K562 (cell line): ENCODE results near the gene CFAP206. TPM values are rescaled to one million over a fixed set of nuclear protein-coding genes. Genes with fewer than 3 reads are reported as not detected.

Source experiments
- BRCA1 ChIP-seq, 2 experiments: fragments of 450-650 bp in 1 of 2; sonication (generic) in 1 of 2; formaldehyde crosslinking in 1 of 2; IDR thresholded peaks; 2 replicates each; pipeline versions ENCODE4 v1.5.0 to v1.6.1; 2017 to 2020; ENCODE audit warnings: mild to moderate bottlenecking in 1 of 2, missing genetic modification reagents in 1 of 2
- CSDE1 ChIP-seq, 2 experiments: fragments of 450-650 bp; IDR thresholded peaks; 2 replicates each; pipeline ENCODE4 v1.6.1; 2016; ENCODE audit warnings: mild to moderate bottlenecking in 1 of 2
- DIDO1 ChIP-seq: fragments of 450-650 bp; IDR thresholded peaks from 2 replicates; pipeline ENCODE4 v1.6.1; 2016; ENCODE audit warnings: low read depth, missing biosample characterization, missing genetic modification characterization
- EGR1 ChIP-seq: fragments of 450-650 bp; conservative IDR thresholded peaks from 2 replicates; pipeline ENCODE4 v1.6.1; 2017; ENCODE audit warnings: mild to moderate bottlenecking
- GABPA ChIP-seq: fragments of 200-800 bp; sonication (Bioruptor generic); conservative IDR thresholded peaks from 2 replicates; pipeline ENCODE4 v1.6.1; 2016; ENCODE audit warnings: low read depth, missing genetic modification characterization, missing compliant biosample characterization
- MAZ ChIP-seq, 2 experiments: fragments of 450-650 bp in 1 of 2; sonication (generic) in 1 of 2; formaldehyde crosslinking; IDR thresholded peaks in 1 of 2; conservative IDR thresholded peaks in 1 of 2; 2 replicates each; pipeline versions ENCODE4 v1.4.0 to v1.5.0; 2020; ENCODE audit warnings: mild to moderate bottlenecking in 1 of 2, missing genetic modification reagents in 1 of 2
- PCBP2 ChIP-seq: fragments of 200-400 bp; formaldehyde crosslinking; IDR thresholded peaks from 2 replicates; pipeline ENCODE4 v1.6.1; 2018; ENCODE audit warnings: low read length, low read depth, mild to moderate bottlenecking, moderate library complexity; ENCODE audit not compliant: poor library complexity, severe bottlenecking
- SP2 ChIP-seq: IDR thresholded peaks from 2 replicates; pipeline ENCODE4 v1.6.1; 2011; ENCODE audit warnings: mild to moderate bottlenecking, low read depth, low read length, moderate library complexity; ENCODE audit not compliant: poor library complexity, severe bottlenecking; ENCODE audit errors: extremely low read depth
- TFE3 ChIP-seq: fragments of 450-650 bp; formaldehyde crosslinking; IDR thresholded peaks from 2 replicates; pipeline ENCODE4 v1.4.0; 2020; ENCODE audit warnings: mild to moderate bottlenecking, mixed read lengths
- ZBTB40 ChIP-seq, 2 experiments: fragments of 450-650 bp in 1 of 2; sonication (generic) in 1 of 2; formaldehyde crosslinking in 1 of 2; IDR thresholded peaks; 2 replicates each; pipeline versions ENCODE4 v1.7.1 to v1.9.0; 2016 to 2022; ENCODE audit warnings: inconsistent platforms in 1 of 2, mild to moderate bottlenecking in 1 of 2, missing genetic modification reagents in 1 of 2
- ZC3H4 ChIP-seq: sonication (generic); formaldehyde crosslinking; IDR thresholded peaks from 2 replicates; pipeline ENCODE4 v1.9.0; 2021; ENCODE audit warnings: missing genetic modification reagents, borderline replicate concordance
- ZNF57 ChIP-seq: fragments of 450-650 bp; formaldehyde crosslinking; IDR thresholded peaks from 2 replicates; pipeline ENCODE4 v1.4.0; 2020; ENCODE audit warnings: mild to moderate bottlenecking, moderate library complexity
- polyA plus RNA-seq, 8 experiments: library from polyadenylated mRNA; depleted of rRNA in 4 of 8; stranded (reverse) in 5 of 8; unstranded in 3 of 8; fragments of >200 nt; fragmentation: Nextera tagmentation in 2 of 8; fragmentation: Illumina TruSeq in 1 of 8; extraction: Ambion mirVana in 2 of 8; extraction: Trizol in 1 of 8; gene quantifications; 2 replicates each; pipeline versions ENCODE4 v1.2.1 to v1.2.3, GENCODE V29; 2011 to 2014; ENCODE audit warnings: inconsistent platforms in 1 of 8, missing spikeins in 1 of 8
- total RNA-seq, 7 experiments: library from RNA; depleted of rRNA in 6 of 7; stranded (reverse); fragments of >200 nt in 6 of 7; fragmentation: Illumina TruSeq in 2 of 7; extraction: Trizol in 2 of 7; gene quantifications; 2 replicates each; pipeline versions ENCODE4 v1.2.1 to v1.2.3, GENCODE V29; 2011 to 2021; ENCODE audit warnings: low replicate concordance in 1 of 7
- TF ChIP-seq, protein P1 (sequence below): fragments of 450-650 bp; IDR thresholded peaks from 2 replicates; pipeline ENCODE4 v1.6.1; 2017; ENCODE audit warnings: mild to moderate bottlenecking, moderate library complexity
- TF ChIP-seq, protein P2 (sequence below): sonication (generic); formaldehyde crosslinking; IDR thresholded peaks from 2 replicates; pipeline ENCODE4 v1.8.1; 2023; ENCODE audit warnings: mild to moderate bottlenecking, missing genetic modification reagents

CFAP206 gene
- total and polyA plus RNA-seq, 9 of the 15 experiments (the other 6 are each of a cell fraction or from before 2014, with no cell fraction given): 0.06 to 0.33 (median 0.18) TPM; not detected in 2

DNA sequence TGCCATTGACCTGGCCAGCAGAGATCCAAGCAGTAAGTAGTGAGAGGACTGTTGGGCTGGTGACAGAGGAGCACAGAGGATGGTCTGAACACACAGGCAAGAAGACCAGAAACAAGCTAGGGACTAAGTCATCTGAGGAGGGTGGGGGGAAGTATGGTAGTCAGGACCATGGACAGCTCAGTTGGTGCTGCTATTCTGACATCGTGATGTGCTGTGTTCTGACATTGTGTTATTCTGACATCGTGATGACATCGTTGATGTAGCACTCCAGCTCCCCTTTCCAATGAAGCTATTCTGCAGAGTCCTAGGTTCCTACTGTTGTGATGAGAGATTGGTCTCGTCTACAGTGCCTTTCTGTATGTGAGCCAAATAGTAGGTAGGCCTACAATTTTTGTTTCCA, 28.7 kb downstream of the CFAP206 start (continued):
- 0 out of 2 replicates have a peak, but pooled peaks have one; percentile 41 for TF ChIP-seq ZBTB40 (IDR thresholded peaks at IDR 0.05)
- TF ChIP-seq ZBTB40 (CRISPR knock-in tag; IDR thresholded peaks at IDR 0.05): no peak
- no peak for TF ChIP-seq GABPA (tag)
- no peak for TF ChIP-seq PCBP2
- no peak for TF ChIP-seq DIDO1 (tag)
- no peak for TF ChIP-seq ZC3H4 (CRISPR knock-in tag)
- TF ChIP-seq TFE3 (CRISPR knock-in tag): no peak
- TF ChIP-seq, protein P1, sequence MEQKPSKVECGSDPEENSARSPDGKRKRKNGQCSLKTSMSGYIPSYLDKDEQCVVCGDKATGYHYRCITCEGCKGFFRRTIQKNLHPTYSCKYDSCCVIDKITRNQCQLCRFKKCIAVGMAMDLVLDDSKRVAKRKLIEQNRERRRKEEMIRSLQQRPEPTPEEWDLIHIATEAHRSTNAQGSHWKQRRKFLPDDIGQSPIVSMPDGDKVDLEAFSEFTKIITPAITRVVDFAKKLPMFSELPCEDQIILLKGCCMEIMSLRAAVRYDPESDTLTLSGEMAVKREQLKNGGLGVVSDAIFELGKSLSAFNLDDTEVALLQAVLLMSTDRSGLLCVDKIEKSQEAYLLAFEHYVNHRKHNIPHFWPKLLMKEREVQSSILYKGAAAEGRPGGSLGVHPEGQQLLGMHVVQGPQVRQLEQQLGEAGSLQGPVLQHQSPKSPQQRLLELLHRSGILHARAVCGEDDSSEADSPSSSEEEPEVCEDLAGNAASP: no peak
- TF ChIP-seq MAZ (CRISPR knock-in tag; conservative IDR thresholded peaks at IDR 0.05 in 1 of 2, IDR thresholded peaks at IDR 0.05 in 1 of 2): peak in 1 of 2 experiments; percentile 77; a peak in 2 of 4 replicates
- TF ChIP-seq, protein P2, sequence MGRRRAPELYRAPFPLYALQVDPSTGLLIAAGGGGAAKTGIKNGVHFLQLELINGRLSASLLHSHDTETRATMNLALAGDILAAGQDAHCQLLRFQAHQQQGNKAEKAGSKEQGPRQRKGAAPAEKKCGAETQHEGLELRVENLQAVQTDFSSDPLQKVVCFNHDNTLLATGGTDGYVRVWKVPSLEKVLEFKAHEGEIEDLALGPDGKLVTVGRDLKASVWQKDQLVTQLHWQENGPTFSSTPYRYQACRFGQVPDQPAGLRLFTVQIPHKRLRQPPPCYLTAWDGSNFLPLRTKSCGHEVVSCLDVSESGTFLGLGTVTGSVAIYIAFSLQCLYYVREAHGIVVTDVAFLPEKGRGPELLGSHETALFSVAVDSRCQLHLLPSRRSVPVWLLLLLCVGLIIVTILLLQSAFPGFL: no peak
- TF ChIP-seq SP2: no peak
- TF ChIP-seq BRCA1 (IDR thresholded peaks at IDR 0.05): no peak
- no peak for TF ChIP-seq BRCA1 (CRISPR knock-in tag; IDR thresholded peaks at IDR 0.05)
- TF ChIP-seq ZNF57 (CRISPR knock-in tag): no peak
- no peak for TF ChIP-seq EGR1
- TF ChIP-seq CSDE1 (IDR thresholded peaks at IDR 0.05): no peak
